Activated CD4-positive, alpha-beta T cell treated with anti-CD3 and anti-CD28 coated beads, Interleukin-2, amount 10 ng/mL, durations not matched to agents 7 days and 5 days (primary cell): ENCODE results near the gene TULP1. TPM values are rescaled to one million over a fixed set of nuclear protein-coding genes. Genes with fewer than 3 reads are reported as not detected.
"Not testable (repeated sequence)": the region's sequence is repeated elsewhere in the genome, so short reads cannot be mapped to it uniquely, and the experiment has no call there.

Experiments used
- CTCF ChIA-PET: fragments of 350-600 bp; sonication (Branson Sonifier 250); formaldehyde crosslinking; loops from one replicate; lab custom pipeline; 2021; ENCODE audit warnings: antibody characterized with exemption; lab: Charles Lee
- POLR2A ChIA-PET: fragments of 350-600 bp; sonication (Branson Sonifier 250); formaldehyde crosslinking; loops from one replicate; lab custom pipeline; 2021; ENCODE audit warnings: antibody characterized with exemption; lab: Charles Lee
- DNase-seq: peaks from one replicate; pipeline ENCODE4 v3.0.0-alpha.2; 2020
- H3K27ac Mint-ChIP-seq: one replicate; pipeline ENCODE4 v1.8.0; 2021; ENCODE audit warnings: mild to moderate bottlenecking, moderate library complexity, mixed read lengths
- H3K27me3 Mint-ChIP-seq: one replicate; pipeline ENCODE4 v1.8.0; 2021; ENCODE audit warnings: mixed read lengths
- H3K36me3 Mint-ChIP-seq: one replicate; pipeline ENCODE4 v1.8.0; 2021; ENCODE audit warnings: low read depth, mixed read lengths
- H3K4me1 Mint-ChIP-seq: one replicate; pipeline ENCODE4 v1.8.0; 2021; ENCODE audit warnings: mixed read lengths
- H3K4me3 Mint-ChIP-seq: one replicate; pipeline ENCODE4 v1.8.0; 2021; ENCODE audit warnings: mild to moderate bottlenecking, moderate library complexity, mixed read lengths
- H3K9me3 Mint-ChIP-seq: one replicate; pipeline ENCODE4 v1.8.0; 2021; ENCODE audit warnings: mixed read lengths
- total RNA-seq, 2 experiments: library from RNA; stranded (reverse); gene quantifications; one replicate each; pipeline ENCODE4 v1.2.3, GENCODE V29; 2021

The TULP1 gene
- total RNA-seq, 2 experiments from 2014 or later: not detected

DNA sequence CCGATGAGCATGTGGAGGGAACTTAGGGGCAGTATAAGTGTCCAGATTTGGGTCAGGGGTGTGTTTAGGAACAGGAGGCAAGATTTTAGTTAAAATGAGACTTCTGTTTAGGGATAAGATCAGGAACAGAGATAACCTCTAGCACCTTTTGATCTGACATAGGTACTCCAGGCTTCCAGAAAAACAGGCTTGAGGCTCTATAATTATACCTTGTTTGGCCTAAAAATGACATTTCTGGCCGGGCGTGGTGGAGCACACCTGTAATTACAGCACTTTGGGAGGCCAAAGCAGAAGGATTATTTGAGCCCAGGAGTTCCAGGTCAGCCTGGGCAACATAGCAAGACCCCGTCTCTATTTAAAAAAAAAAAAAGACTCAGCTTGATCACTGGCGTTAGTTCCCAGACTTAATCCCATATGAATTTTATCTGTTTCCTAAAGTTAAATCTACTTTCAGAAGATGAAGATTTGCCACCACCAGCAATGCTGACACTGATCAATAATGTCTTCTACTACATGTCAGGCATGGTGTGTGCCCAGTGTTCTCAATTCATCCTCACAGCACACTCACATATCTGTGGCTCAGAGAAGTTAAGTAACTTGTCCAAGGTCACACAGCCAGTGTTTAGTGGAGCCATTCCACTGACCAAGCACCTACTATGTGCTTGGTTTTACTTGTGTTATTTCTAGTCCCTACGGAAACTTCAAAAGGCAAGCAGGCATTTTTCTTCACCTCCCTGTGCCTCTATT is 6.0 kb upstream of the TULP1 start:
- CTCF ChIA-PET: interaction anchor here (0.7 to 1.2 kb wide), 2 partner anchors 13 to 34 kb away, joined by 3 read pairs; no protein-coding TSS in a partner anchor
- DNase-seq: no peak
- peaks cover 5% of the 10 kb centered on the region for H3K27me3 Mint-ChIP-seq
- POLR2A ChIA-PET: no interaction called here
- peaks cover 24% of the 10 kb centered on the region for H3K4me1 Mint-ChIP-seq
- no peaks in the 10 kb centered on the region for H3K9me3 Mint-ChIP-seq
- no peaks in the 10 kb centered on the region for H3K36me3 Mint-ChIP-seq
- no peak overlapping the region for H3K27ac Mint-ChIP-seq
- H3K4me3 Mint-ChIP-seq: no peak overlapping the region

DNA sequence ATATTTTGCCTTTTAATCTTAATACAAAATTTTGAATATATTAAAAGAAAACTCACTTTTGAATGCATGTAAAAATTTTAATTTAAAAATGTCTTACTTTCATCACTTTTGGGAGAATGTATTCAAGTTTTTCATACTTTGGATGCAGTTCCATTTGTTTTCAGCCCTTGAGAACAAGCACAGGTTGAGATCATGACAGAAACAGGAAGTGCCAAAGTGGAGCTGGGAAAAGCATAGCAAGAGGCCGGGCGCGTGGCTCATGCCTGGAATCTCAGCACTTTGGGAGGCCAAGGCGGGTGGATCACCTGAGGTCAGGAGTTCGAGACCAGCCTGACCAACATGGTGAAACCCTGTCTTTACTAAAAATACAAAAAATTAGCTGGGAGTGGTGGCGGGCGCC is 5.3 kb upstream of the TULP1 start:
- H3K36me3 Mint-ChIP-seq, H3K4me3 Mint-ChIP-seq: not testable (repeated sequence)
- peaks cover 16% of the 10 kb centered on the region for H3K4me1 Mint-ChIP-seq

DNA sequence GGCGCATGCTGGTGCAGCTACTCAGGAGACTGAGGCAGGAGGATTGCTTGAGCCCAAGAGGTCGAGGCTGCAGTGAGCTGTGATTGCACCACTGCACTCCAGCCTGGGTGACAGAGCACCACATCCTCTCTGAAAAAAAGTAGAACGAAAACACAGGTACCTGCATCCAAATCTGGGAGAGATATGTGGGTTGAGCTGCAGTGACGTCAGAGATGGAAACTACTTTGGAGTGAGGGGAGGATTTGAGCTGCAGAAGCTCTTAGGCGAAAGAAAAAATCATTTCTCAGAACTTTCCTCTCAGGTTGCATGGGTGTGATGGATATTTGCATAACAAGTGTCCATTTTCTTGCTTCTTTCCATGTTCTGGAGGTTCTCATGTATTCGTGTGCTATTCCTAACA is 4.0 kb upstream of the TULP1 start:
- ChIA-PET POLR2A (no interaction called here), CTCF (interaction anchor here (0.6 to 1.6 kb wide), 3 partner anchors 20 to 35 kb away, joined by 3 to 4 read pairs (median 3); no protein-coding TSS in a partner anchor)
- Mint-ChIP-seq H3K4me1 (peaks cover 3% of the 10 kb centered on the region), H3K27ac (no peak overlapping the region), H3K9me3 (no peaks in the 10 kb centered on the region), H3K4me3 (no peak overlapping the region), H3K36me3 (no peaks in the 10 kb centered on the region), H3K27me3 (peaks cover 10% of the 10 kb centered on the region)
- no peak for DNase-seq

More for the DNA sequence above, 5.3 kb upstream of the TULP1 start:
- CTCF ChIA-PET: interaction anchor here (0.7 to 1.6 kb wide), 2 partner anchors 12 to 34 kb away, joined by 3 to 4 read pairs; no protein-coding TSS in a partner anchor
- H3K27me3 Mint-ChIP-seq, H3K9me3 Mint-ChIP-seq, DNase-seq, POLR2A ChIA-PET, H3K27ac Mint-ChIP-seq: not testable (repeated sequence)

DNA sequence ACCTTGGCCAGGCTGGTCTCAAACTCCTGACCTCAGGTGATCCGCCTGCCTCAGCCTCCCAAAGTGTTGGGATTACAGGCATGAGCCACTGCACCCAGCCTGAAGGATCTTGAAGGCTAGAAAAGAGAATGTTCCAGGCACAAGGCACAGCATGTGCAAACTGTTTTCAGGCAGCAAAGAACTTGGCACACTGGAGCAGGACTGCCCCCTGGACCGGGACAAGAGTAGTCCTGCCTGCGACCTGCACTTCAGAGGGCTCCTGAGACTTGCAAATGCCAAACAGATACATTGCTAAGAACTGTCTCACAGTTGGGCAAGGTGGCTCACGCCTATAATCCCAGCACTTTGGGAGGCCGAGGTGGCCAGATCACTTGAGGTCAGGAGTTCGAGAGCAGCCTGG is 3.2 kb upstream of the TULP1 start:
- peaks cover 16% of the 10 kb centered on the region for H3K27me3 Mint-ChIP-seq
- H3K27ac Mint-ChIP-seq, H3K9me3 Mint-ChIP-seq, DNase-seq, H3K4me3 Mint-ChIP-seq, H3K36me3 Mint-ChIP-seq, H3K4me1 Mint-ChIP-seq, POLR2A ChIA-PET: not testable (repeated sequence)
- CTCF ChIA-PET: interaction anchor here (0.6 kb wide), 1 partner anchor 237 kb away, joined by 3 read pairs; no protein-coding TSS in a partner anchor

DNA sequence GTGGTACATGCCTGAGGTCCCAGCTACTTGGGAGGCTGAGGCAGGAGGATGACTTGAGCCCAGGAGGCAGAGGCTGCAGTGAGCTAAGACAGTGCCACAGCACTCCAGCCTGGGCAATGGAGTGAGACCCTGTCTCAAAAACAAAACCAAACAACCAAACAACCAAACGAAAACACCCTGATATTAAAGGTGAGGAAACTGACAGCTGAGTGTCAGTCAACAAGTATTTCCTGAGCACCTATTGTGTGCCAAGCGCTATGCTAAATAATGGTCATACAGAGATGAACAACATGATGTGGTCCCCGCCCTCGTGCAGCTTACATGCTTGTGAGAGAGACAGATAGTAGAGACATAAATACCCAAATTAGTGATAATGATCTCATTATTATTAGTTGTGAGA is 1.9 kb upstream of the TULP1 start:
- CTCF ChIA-PET: interaction anchor here (0.6 to 1.2 kb wide), 2 partner anchors 9 to 27 kb away, joined by 3 to 5 read pairs; no protein-coding TSS in a partner anchor
- peaks cover 23% of the 10 kb centered on the region for H3K27me3 Mint-ChIP-seq
- POLR2A ChIA-PET: no interaction called here

DNA sequence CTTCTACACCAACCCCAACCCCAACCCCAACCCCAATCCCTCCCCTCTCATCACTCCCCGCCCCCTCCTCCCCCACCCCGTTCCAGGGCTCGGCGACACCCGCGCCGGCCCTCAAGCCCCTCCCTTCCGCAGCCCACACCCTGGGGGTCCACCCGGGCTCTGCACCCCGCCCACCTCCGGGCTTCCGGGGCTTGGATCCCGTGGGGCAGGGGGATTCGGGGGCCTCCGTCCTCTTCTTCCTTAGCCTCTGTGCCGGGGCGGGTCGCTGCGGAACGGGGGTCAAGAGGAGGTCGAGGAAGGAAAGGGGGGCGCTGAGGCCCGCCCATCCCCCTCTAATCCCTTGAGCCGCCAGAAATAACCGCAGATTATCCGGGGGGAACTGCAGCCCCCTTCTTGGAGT is 690 bp downstream of the TULP1 start:
- peaks cover 36% of the 10 kb centered on the region for H3K27me3 Mint-ChIP-seq
- DNase-seq: no peak
- no peaks in the 10 kb centered on the region for H3K9me3 Mint-ChIP-seq
- no peaks in the 10 kb centered on the region for H3K36me3 Mint-ChIP-seq
- H3K4me3 Mint-ChIP-seq: no peak overlapping the region
- CTCF ChIA-PET: interaction anchor here (1.2 to 2.1 kb wide), 2 partner anchors 11 to 309 kb away, joined by 3 to 6 read pairs; no protein-coding TSS in a partner anchor
- H3K4me1 Mint-ChIP-seq: peaks cover 3% of the 10 kb centered on the region
- no peak overlapping the region for H3K27ac Mint-ChIP-seq
- POLR2A ChIA-PET: no interaction called here

More for the DNA sequence above, 1.9 kb upstream of the TULP1 start:
- Mint-ChIP-seq H3K4me1 (peaks cover 3% of the 10 kb centered on the region), H3K4me3 (no peak overlapping the region), H3K27ac (no peak overlapping the region), H3K9me3 (no peaks in the 10 kb centered on the region), H3K36me3 (no peaks in the 10 kb centered on the region)
- no peak for DNase-seq

DNA sequence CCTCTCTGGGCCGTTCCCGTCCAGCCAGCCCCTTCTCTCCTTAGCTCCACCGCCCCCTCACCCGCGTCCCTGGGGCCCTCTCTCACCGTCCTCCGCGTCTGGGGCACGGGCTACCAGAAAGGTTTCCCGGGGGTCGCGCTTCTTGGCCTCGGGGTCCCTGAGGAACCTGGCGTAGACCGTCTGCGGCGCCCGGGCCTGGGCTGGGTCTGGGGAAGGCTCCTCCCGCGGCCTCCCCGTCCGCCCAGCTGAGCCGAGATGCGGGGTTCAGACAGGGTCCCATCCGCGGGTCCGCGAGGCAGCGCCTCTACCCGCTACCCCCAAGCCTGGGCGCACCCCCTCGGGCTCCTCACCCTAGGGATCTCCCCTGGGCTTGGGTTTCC is 1.1 kb downstream of the TULP1 start:
- Mint-ChIP-seq H3K4me1 (peaks cover under 1% of the 10 kb centered on the region), H3K36me3 (no peaks in the 10 kb centered on the region), H3K9me3 (no peaks in the 10 kb centered on the region), H3K27ac (no peak overlapping the region), H3K4me3 (no peak overlapping the region), H3K27me3 (peaks cover 36% of the 10 kb centered on the region)
- ChIA-PET POLR2A (no interaction called here), CTCF (interaction anchor here (1.2 to 2.1 kb wide), 2 partner anchors 11 to 309 kb away, joined by 3 to 6 read pairs; no protein-coding TSS in a partner anchor)
- no peak for DNase-seq

DNA sequence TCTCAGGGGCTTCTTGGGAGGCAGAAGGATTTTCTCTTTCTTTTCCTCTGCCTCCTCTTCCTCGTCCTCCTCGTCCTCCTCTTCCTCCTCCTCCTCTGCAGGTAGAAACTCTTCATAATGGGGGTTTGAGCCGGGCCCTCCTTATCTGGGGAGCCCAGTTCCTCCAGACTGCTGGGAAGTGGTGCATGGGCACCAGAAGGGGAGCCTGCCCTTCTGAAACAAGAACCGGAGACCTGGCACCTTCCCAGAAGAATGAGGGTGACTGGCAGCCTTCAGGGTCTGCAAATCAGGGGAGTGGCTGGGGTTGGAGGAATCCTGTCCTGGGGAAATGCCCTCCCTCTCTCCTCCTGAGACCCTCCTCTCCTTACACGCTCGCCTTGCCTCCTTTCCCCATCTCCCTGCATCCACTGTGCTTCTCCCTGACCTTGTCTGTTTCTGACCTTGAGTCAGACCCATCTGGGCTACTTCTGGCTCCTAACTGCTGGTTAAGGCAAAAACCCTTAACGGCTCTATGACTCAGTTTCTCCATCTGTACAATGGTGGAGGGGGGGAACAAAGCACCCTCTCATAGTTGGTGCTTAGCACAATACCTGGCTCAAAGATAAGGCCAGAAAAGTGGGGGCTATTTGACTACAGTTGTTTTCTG is 1.7 kb downstream of the TULP1 start:
- Mint-ChIP-seq H3K36me3 (no peaks in the 10 kb centered on the region), H3K27me3 (peaks cover 36% of the 10 kb centered on the region), H3K4me1 (no peaks in the 10 kb centered on the region), H3K4me3 (no peak overlapping the region), H3K9me3 (no peaks in the 10 kb centered on the region), H3K27ac (no peak overlapping the region)
- no peak for DNase-seq
- CTCF ChIA-PET: interaction anchor here (1.2 to 2.1 kb wide), 2 partner anchors 12 to 310 kb away, joined by 3 to 6 read pairs; no protein-coding TSS in a partner anchor
- POLR2A ChIA-PET: no interaction called here

DNA sequence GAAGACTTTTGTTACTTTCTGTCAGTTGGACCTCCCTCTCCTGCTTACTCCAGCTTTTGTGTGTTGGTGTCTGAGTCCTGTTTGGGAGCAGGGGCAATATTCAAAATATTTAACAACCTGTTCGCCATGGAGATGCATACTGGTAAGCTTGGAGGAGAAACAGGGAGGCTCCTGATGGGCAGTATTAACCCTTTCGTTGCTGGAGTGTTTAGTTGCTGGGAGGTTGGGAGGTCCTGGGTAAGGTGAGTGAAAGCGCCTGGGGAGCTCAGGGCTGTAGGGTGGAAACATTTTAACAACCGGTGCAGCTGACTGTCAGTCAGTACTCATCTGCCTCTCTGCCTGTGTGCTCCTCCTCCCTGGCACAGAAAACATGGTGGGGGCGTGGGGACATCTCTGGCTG is 4.2 kb downstream of the TULP1 start:
- Mint-ChIP-seq H3K4me3 (no peak overlapping the region), H3K36me3 (no peaks in the 10 kb centered on the region), H3K9me3 (no peaks in the 10 kb centered on the region), H3K27ac (no peak overlapping the region), H3K27me3 (peaks cover 34% of the 10 kb centered on the region), H3K4me1 (no peaks in the 10 kb centered on the region)
- no peak for DNase-seq
- ChIA-PET POLR2A (no interaction called here), CTCF (interaction anchor here (0.9 to 1.0 kb wide), 2 partner anchors 14 to 40 kb away, joined by 3 read pairs; no protein-coding TSS in a partner anchor)

DNA sequence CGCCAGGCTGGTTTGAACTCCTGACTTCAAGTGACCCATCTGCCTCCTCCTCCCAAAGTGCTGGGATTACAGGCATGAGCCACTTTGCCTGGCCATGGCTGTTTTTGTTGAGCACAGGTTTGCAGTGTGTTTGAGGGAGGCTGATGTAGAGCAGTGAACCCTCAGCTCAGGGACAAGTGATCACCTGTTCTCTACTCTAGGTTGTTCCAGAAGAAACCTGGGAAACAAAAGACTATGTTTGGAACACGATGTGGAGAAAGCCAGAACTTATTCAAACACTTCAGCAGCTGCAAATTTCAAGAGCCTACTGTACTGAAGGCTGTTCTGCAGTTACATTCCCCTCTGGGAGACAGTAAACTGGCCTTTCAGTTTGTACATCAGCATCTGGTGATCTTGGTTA is 4.7 kb downstream of the TULP1 start:
- Mint-ChIP-seq H3K27me3 (peaks cover 39% of the 10 kb centered on the region), H3K27ac (no peak overlapping the region), H3K4me1 (peaks cover 2% of the 10 kb centered on the region), H3K4me3 (no peak overlapping the region), H3K36me3 (no peaks in the 10 kb centered on the region), H3K9me3 (no peaks in the 10 kb centered on the region)
- no peak for DNase-seq
- ChIA-PET POLR2A (no interaction called here), CTCF (interaction anchor here (0.6 to 0.9 kb wide), 3 partner anchors 39 to 520 kb away, joined by 3 read pairs; partner anchors contain the start of gene MAPK14)

DNA sequence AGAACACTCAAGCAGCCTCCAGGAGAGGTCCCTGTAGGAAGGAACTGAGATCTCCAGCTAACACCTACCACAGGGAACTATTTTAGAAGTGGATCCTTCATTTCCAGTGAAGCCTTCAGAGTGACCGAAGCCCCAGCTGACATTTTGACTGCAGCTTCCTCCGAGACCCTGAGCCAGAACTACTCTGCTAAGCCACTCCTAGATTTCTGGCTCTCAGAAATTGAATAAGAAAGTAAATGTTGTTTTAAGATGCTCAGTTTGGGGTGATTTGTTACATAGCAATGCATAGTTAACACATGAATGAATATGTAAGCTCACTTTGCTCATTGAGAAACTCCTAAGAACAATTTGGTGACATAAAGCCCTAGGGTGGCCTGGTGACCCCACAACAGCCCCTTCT is 5.5 kb downstream of the TULP1 start:
- peaks cover 36% of the 10 kb centered on the region for H3K27me3 Mint-ChIP-seq
- peaks cover 2% of the 10 kb centered on the region for H3K4me1 Mint-ChIP-seq
- no peak overlapping the region for H3K27ac Mint-ChIP-seq
- no peaks in the 10 kb centered on the region for H3K9me3 Mint-ChIP-seq
- H3K36me3 Mint-ChIP-seq: no peaks in the 10 kb centered on the region
- H3K4me3 Mint-ChIP-seq: no peak overlapping the region
- DNase-seq: no peak
- ChIA-PET CTCF (interaction anchor here (0.6 to 0.9 kb wide), 2 partner anchors 62 to 77 kb away, joined by 3 to 5 read pairs; no protein-coding TSS in a partner anchor), POLR2A (no interaction called here)

DNA sequence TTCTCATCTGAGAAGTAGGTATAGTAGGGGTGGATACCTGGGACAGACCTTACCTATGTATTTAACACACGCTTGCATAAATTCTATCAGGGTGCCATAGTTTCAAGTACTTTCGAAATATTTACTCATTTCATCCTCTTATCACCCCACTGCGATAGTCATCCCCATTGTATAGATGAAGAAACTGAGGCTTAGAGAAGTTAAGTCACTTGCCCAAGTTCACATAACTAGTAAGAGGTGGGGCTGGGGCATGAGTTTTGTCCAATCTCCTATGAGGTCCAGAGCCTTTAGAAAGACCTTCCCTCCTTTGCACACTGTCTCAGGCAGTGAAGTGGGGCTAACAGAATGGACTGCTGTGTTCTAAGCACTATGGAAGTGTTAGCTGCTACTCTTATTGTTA is 6.2 kb downstream of the TULP1 start:
- H3K4me3 Mint-ChIP-seq: no peak overlapping the region
- no peaks in the 10 kb centered on the region for H3K9me3 Mint-ChIP-seq
- ChIA-PET POLR2A (no interaction called here), CTCF (interaction anchor here (0.9 to 1.8 kb wide), 2 partner anchors 12 to 77 kb away, joined by 3 to 5 read pairs; no protein-coding TSS in a partner anchor)
- peaks cover 2% of the 10 kb centered on the region for H3K4me1 Mint-ChIP-seq
- no peaks in the 10 kb centered on the region for H3K36me3 Mint-ChIP-seq
- no peak for DNase-seq
- H3K27me3 Mint-ChIP-seq: peaks cover 37% of the 10 kb centered on the region
- no peak overlapping the region for H3K27ac Mint-ChIP-seq
